HUES48 (cell line): ENCODE measurements around the gene GRN.
A peak's percentile ranks its signal among the peaks of the same experiment; 100 is the strongest.

Experiments
- H3K27ac ChIP-seq: one replicate; pipeline ENCODE4 v1.7.0; 2013; ENCODE audit warnings: low read depth, low read length, inconsistent platforms
- H3K27me3 ChIP-seq: 2 replicates; pipeline ENCODE4 v1.6.1; 2013; ENCODE audit warnings: mild to moderate bottlenecking, low read length; ENCODE audit not compliant: control insufficient read depth, insufficient read depth
- H3K36me3 ChIP-seq: 2 replicates; pipeline ENCODE4 v1.6.1; 2013; ENCODE audit warnings: low read length; ENCODE audit not compliant: control insufficient read depth, insufficient read depth
- H3K4me1 ChIP-seq: 2 replicates; pipeline ENCODE4 v1.6.1; 2013; ENCODE audit warnings: mild to moderate bottlenecking, low read length; ENCODE audit not compliant: control insufficient read depth, insufficient read depth
- H3K4me3 ChIP-seq: 2 replicates; pipeline ENCODE4 v1.5.1; 2013; ENCODE audit warnings: mild to moderate bottlenecking, low read depth, low read length
- H3K9ac ChIP-seq: 2 replicates; pipeline ENCODE4 v1.6.1; 2013; ENCODE audit warnings: mild to moderate bottlenecking, low read depth, low read length, moderate library complexity
- H3K9me3 ChIP-seq: 2 replicates; pipeline ENCODE4 v1.6.1; 2013; ENCODE audit warnings: low read length; ENCODE audit not compliant: control insufficient read depth, insufficient read depth

GRN gene

DNA sequence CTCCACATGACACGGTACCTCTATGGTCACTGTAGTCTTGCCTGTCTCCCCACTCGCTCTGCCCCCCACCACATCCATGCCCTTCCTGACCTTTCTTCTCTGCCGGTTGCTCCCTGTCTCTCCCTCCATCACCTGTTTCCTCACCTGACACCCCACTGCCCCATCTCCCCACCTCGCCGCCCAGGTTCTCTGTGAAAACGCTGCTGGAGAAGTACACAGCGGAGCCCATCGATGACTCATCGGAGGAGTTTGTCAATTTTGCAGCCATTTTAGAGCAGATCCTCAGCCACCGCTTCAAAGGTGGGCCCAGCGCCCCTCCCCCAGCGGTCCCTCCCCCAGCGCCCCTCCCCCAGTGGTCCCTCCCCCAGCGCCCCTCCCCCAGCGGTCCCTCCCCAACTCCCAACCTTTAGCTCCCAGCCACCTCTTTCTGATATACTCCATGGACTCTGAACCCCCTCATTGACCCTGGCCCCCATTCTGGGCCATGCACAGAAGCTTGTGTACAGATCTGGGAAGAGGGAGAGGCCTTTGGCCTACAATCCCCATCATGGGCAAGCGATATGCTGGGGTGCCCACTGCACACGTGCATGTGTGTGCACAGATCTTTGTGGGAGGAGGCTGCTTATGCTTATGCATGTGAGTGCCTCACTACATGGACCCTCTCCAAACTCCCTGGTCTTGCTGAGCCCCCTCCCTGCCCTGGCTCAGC lies 32.6 kb upstream of the GRN start:
- Histone ChIP-seq H3K4me1 (peaks cover 20% of the 10 kb centered on the region), H3K9me3 (no peaks in the 10 kb centered on the region), H3K27ac (no peak overlapping the region), H3K9ac (no peak overlapping the region), H3K27me3 (peaks cover 25% of the 10 kb centered on the region), H3K4me3 (no peak overlapping the region), H3K36me3 (no peaks in the 10 kb centered on the region)

DNA sequence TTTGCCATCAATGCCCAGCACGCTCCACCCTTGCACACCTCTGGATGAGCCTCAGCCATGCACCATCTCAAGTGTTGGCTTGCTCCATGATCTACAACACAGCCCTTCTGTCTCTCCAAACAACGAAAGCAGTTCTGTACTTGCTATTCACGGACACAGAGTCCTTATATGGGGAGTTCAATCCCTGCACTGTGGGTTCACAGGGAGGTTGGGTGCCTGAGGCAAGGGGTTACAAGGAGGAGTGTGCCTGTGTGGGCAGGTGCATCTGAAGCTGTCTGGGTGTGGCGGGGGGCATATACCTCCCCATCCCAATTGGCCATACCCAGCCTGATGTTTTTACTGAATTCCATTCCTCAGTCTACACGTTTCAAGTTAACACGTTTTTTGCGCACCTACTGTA lies 31.1 kb upstream of the GRN start:
- Histone ChIP-seq H3K4me1 (peaks cover 18% of the 10 kb centered on the region), H3K9ac (no peak overlapping the region), H3K4me3 (no peak overlapping the region), H3K27me3 (peaks cover 25% of the 10 kb centered on the region), H3K9me3 (no peaks in the 10 kb centered on the region), H3K36me3 (no peaks in the 10 kb centered on the region), H3K27ac (no peak overlapping the region)

DNA sequence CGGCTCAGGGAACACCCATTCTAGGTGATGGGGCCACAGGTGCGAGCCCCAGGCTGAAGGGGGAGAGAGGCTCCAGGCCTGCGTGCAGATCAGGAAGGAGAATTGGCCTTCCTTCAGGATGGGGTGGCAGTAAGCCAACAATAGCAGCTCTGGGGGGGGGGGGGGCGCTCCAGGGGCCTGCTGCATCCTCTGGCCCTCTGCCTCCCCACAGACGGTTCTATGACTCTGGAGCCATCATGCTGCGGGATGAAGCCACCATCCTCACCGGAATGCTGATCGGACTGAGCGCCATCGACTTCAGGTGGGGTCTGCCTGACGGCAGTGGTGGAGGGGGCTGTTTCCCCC lies 30.6 kb upstream of the GRN start:
- H3K4me1 ChIP-seq, result peaks cover 13% of the 10 kb centered on the region; the same call in 1 of the 2 replicates
- no peaks in the 10 kb centered on the region for H3K9me3 ChIP-seq
- peaks cover 3% of the 10 kb centered on the region for H3K36me3 ChIP-seq
- no peak overlapping the region for H3K27ac ChIP-seq
- peak overlapping the region; percentile 54 for H3K4me3 ChIP-seq
- H3K9ac ChIP-seq, result no peak overlapping the region
- peaks cover 25% of the 10 kb centered on the region for H3K27me3 ChIP-seq

DNA sequence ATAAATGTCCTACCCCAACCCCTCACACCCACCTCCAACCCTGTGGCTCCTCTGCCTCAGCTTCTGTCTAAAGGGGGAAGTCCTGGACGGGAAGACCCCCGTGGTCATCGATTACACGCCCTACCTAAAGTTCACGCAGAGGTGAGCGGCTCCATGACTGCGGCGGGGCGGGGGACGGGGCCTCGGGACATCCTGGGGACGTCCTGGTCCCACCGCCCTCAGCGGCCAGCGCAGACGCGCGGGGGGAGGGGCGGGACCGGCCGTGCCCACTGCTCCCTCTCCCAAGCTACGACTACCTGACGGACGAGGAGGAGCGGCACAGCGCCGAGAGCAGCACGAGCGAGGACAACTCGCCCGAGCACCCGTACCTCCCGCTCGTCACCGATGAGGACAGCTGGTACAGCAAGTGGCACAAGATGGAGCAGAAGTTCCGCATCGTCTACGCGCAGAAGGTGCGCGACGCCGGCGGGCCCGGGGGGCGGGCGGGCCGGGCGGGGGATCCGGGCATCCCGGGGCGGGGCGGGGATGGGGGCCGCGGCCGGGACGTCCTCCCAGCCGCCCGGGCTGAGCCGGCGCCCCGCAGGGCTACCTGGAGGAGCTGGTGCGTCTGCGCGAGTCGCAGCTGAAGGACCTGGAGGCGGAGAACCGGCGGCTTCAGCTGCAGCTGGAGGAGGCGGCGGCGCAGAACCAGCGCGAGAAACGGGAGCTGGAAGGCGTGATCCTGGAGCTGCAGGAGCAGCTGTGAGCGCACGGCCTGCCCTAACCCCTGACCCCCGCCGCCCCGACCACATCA lies 30.0 kb upstream of the GRN start:
- peaks cover 25% of the 10 kb centered on the region for H3K27me3 ChIP-seq
- H3K4me3 ChIP-seq, result peak overlapping the region; percentile 54
- H3K9me3 ChIP-seq, result no peaks in the 10 kb centered on the region
- H3K27ac ChIP-seq, result no peak overlapping the region
- H3K4me1 ChIP-seq, result peaks cover 12% of the 10 kb centered on the region; the same call in 1 of the 2 replicates
- peaks cover 9% of the 10 kb centered on the region for H3K36me3 ChIP-seq
- no peak overlapping the region for H3K9ac ChIP-seq

DNA sequence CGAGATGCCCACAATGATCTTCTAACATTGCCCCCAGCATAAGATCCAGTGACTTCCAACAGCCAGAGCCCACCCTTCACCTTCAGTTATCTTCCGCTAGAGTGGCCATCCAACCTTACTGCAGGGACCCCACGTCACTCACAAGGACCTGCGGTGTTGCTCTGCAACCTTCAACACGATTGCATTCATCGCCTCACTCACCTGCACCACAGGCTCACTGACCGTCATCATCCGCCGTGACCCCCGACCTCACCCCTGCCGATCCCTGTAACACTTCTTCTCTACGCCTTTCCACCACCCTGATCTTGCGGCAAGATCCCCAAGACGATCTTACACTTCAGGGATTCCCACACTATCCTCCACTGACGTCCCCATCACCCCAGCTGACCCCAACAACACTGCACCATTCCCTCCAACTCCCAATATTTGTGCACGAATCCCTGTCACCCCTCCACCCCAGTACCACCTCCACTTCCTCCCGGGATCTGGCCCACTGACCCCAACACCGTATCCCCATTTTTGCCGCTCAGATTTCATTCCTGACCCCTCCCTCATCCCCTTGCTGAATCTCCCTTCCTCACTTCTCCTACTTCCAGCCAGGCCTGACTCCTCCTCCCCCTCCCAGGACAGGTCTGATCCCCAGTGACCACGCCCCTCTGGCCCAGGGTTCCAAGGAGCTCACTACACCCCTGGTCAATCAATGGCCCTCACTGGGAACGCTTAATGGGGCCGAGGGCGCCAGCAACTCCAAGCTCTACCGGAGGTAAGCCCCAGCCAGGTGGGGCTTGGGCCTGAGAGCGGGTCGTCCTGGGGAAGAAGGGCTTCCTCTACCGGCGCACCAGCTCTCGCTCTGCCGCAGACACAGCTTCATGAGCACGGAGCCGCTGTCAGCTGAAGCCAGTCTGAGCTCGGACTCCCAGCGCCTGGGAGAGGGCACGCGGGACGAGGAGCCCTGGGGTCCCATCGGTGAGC lies 29.1 kb upstream of the GRN start:
- peaks cover 25% of the 10 kb centered on the region for H3K27me3 ChIP-seq
- 0 out of 2 replicates have a peak overlapping the region, but pooled peaks have one; percentile 15 for H3K9ac ChIP-seq
- peaks cover 19% of the 10 kb centered on the region for H3K36me3 ChIP-seq
- H3K4me1 ChIP-seq, result peaks cover 6% of the 10 kb centered on the region; the same call in 1 of the 2 replicates
- no peaks in the 10 kb centered on the region for H3K9me3 ChIP-seq
- H3K4me3 ChIP-seq, result peak overlapping the region; percentile 54
- peak overlapping the region; percentile 59 for H3K27ac ChIP-seq

DNA sequence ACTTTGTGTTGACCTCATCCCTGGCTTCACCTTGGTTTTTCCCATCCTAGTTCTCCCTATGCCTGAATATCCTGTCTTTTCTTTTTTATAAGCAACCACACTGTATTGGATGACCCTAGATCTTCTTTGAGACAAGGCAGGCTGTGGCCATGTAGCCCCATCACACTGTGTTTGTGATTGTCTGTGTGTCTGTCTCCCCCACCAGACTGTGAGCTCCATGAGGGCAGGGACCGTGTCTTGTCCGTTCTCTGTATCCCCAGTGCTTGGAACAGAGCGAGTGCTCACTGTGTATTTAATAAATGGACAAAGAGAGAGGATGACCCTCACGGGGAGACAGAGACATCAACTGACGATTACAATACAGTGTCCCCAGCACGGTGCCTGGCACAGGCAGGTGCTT lies 27.6 kb upstream of the GRN start:
- H3K36me3 ChIP-seq, result peaks cover 34% of the 10 kb centered on the region
- no peak overlapping the region for H3K4me3 ChIP-seq
- no peak overlapping the region for H3K27ac ChIP-seq
- no peaks in the 10 kb centered on the region for H3K9me3 ChIP-seq
- no peaks in the 10 kb centered on the region for H3K4me1 ChIP-seq
- H3K27me3 ChIP-seq, result peaks cover 25% of the 10 kb centered on the region
- no peak overlapping the region for H3K9ac ChIP-seq

DNA sequence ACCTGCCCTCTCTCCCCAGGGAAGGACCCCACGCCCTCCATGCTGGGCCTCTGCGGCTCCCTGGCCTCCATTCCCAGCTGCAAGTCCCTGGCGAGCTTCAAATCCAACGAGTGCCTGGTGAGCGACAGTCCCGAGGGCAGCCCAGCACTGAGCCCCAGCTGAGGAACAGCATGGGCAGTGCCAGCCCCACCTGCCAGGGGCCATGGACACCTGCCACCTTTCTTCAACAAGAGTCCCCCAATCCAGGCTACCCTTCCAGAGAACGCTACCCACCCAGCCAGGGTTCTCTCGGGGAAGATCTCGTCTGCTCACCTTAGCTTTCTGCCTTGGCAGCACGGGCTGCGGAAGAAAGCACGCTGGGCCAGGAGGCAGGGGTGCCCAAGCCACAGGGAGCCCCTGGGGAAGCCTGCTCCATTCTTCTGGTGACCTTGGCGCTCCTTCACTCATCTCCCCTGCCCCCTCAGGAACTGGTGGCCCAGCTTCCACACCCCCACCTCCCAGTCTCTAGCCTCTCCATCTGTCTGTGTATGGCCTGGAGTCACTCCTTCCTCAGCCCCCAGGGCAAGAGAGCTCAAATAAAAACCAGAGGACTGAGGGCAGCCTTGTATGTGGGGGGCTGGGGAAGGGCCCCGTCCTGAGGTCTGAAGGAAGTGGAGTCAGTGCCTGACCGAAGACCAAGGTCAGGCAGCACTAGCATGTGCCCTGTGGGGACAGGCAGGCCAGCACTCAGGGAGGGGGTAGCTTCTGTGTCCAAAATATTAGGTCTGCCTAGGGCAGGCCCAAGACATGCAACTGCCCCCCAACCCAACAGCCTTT lies 26.8 kb upstream of the GRN start:
- H3K4me3 ChIP-seq, result no peak overlapping the region
- H3K27ac ChIP-seq, result no peak overlapping the region
- H3K36me3 ChIP-seq, result peaks cover 35% of the 10 kb centered on the region
- H3K4me1 ChIP-seq, result no peaks in the 10 kb centered on the region
- peaks cover 25% of the 10 kb centered on the region for H3K27me3 ChIP-seq
- H3K9me3 ChIP-seq, result no peaks in the 10 kb centered on the region
- H3K9ac ChIP-seq, result no peak overlapping the region

DNA sequence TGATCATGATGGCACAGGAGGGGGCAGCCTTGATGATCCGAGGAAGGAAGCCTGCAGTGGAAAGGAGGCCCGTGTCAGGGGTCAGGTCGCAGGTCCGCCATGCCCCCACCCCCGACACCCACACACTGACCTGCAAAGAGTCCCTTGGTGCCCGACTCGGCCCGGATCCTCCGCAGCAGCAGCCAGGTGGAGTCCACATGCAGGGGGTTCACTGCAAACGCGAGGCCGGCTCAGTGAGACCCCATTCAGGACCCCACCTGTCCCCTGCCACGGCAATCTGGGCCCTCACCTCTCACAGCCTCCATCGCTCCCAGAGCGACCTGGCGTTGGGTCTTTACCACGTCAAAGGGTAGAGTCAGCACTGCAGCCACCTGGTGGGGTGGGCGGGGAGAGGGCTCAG lies 25.0 kb upstream of the GRN start:
- Histone ChIP-seq H3K27ac (no peak overlapping the region), H3K9me3 (no peaks in the 10 kb centered on the region), H3K27me3 (peaks cover 12% of the 10 kb centered on the region), H3K36me3 (peaks cover 35% of the 10 kb centered on the region), H3K4me1 (no peaks in the 10 kb centered on the region), H3K4me3 (no peak overlapping the region), H3K9ac (no peak overlapping the region)

DNA sequence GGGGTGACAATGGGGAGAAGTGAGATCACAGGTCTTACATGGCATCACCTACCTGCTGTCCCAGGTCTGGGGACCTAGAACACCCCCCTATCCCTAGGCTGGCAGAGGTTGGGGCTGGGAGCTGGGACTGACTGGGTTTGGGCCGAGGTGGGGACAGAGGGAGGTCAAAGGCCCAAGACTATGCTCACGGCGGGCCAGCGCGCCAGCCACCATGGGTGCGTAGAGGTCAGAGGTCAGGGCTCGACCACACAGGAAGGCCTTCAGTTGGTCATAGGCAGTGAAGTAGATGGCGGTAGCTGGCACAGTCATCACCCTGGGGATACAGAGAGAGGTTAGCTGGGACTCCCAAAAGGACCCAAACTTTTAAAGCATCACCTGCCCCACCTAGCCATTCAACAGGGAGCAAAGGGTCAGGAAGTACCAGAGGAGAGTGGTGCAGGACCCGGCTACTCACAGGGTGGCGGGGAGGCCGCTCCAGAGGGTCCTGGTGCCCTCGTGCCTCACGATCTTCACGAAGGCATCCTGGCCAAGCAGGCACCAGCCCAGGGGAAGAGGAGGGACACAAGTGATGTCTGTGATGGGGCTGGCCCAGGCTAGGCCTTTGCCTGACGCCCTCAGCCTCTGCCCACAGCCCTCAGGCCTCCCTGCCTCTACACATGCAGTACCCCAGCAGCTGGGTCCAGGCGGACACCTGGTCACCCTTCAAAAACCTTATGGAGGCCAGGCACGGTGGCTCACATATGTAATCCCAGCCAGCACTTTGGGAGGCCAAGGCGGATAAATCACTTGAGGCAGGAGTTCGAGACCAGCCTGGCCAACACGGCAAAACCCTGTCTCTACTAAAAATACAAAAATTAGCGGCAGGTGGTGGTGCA lies 23.6 kb upstream of the GRN start:
- Histone ChIP-seq H3K9me3 (no peaks in the 10 kb centered on the region), H3K4me1 (no peaks in the 10 kb centered on the region), H3K4me3 (no peak overlapping the region), H3K27me3 (peaks cover 6% of the 10 kb centered on the region), H3K27ac (no peak overlapping the region), H3K36me3 (peaks cover 35% of the 10 kb centered on the region), H3K9ac (no peak overlapping the region)
